GM12878 (cell line): Measurements from ENCODE around the gene RPS6KL1. TPM values are rescaled to one million over a fixed set of nuclear protein-coding genes. Genes with fewer than 3 reads are reported as not detected.

ENCODE experiments used
- ATAC-seq: fragments of 200-7000 bp; cut with Tn5 transposase; 3 replicates; pipeline ENCODE4 v1.9.1; 2020; ENCODE audit warnings: mild to moderate bottlenecking, moderate library complexity
- BruUV-seq: library from RNA; stranded (reverse); fragments of 400-500 nt; replicated peaks from 2 replicates; lab custom pipeline; 2021; lab: Mats Ljungman, UMichigan
- CTCF ChIA-PET: fragments of 300-600 bp; sonication (Branson Sonifier 250); formaldehyde crosslinking; extraction: SDS; loops from one replicate; lab custom pipeline; 2021; ENCODE audit warnings: inconsistent platforms; lab: Yijun Ruan, JAX
- POLR2A ChIA-PET: fragments of 350-600 bp; formaldehyde crosslinking; extraction: SDS; loops from one replicate; lab custom pipeline; 2021; ENCODE audit warnings: inconsistent platforms; lab: Charles Lee
- RAD21 ChIA-PET: fragments of 300-600 bp; sonication (Branson Sonifier 250); formaldehyde crosslinking; loops from one replicate; lab custom pipeline; 2023; ENCODE audit warnings: antibody characterized with exemption; ENCODE audit not compliant: unreplicated experiment; lab: Charles Lee
- SMC1A ChIA-PET: fragments of 300-600 bp; sonication (Branson Sonifier 250); formaldehyde crosslinking; loops from one replicate; lab custom pipeline; 2023; ENCODE audit not compliant: unreplicated experiment, uncharacterized antibody; lab: Charles Lee
- DNase-seq: peaks from one replicate; pipeline ENCODE4 v3.0.0-alpha.2; 2011; ENCODE audit warnings: low read depth, low spot score
- FAIRE-seq: peaks from 3 replicates; lab custom pipeline; 2011; peaks lifted over from hg19 to GRCh38; lab: Jason Lieb, UNC
- H2AFZ ChIP-seq: 2 replicates; pipeline ENCODE4 v1.6.0; 2011; ENCODE audit warnings: low read depth, low read length, control low read depth; ENCODE audit not compliant: control insufficient read depth
- H3K27ac ChIP-seq: 2 replicates; pipeline ENCODE4 v1.5.1; 2011; ENCODE audit warnings: control low read depth; ENCODE audit not compliant: control insufficient read depth, insufficient read depth
- H3K27me3 ChIP-seq, 2 experiments: replicated peaks in 1 of 2; 2 replicates each; pipeline versions ENCODE4 v1.6.0 to v1.6.1; 2011; ENCODE audit warnings: low read length in 1 of 2; ENCODE audit not compliant: control insufficient read depth in 2 of 2, insufficient read depth in 2 of 2
- H3K36me3 ChIP-seq, 2 experiments: 2 replicates each; pipeline ENCODE4 v1.5.1; 2011; ENCODE audit warnings: low read length in 1 of 2; ENCODE audit not compliant: control insufficient read depth in 2 of 2, insufficient read depth in 2 of 2
- H3K4me1 ChIP-seq: 2 replicates; pipeline ENCODE4 v1.6.1; 2011; ENCODE audit warnings: mild to moderate bottlenecking, low read length, moderate library complexity, mixed read lengths; ENCODE audit not compliant: control insufficient read depth, insufficient read depth
- H3K4me2 ChIP-seq: 2 replicates; pipeline ENCODE4 v1.6.0; 2011; ENCODE audit warnings: control low read depth; ENCODE audit not compliant: control insufficient read depth, insufficient read depth
- H3K4me3 ChIP-seq: fragments of 200-600 bp; sonication (generic); 2 replicates; pipeline ENCODE4 v1.5.1; 2016
- H3K79me2 ChIP-seq: 2 replicates; pipeline ENCODE4 v1.6.0; 2011; ENCODE audit warnings: low read length; ENCODE audit not compliant: control insufficient read depth, insufficient read depth
- H3K9ac ChIP-seq: 2 replicates; pipeline ENCODE4 v1.8.0; 2011; ENCODE audit warnings: low read length, control low read depth, mixed read lengths; ENCODE audit not compliant: control insufficient read depth, insufficient read depth
- H3K9me3 ChIP-seq: replicated peaks from 3 replicates; pipeline ENCODE4 v1.5.1; 2011; ENCODE audit warnings: mild to moderate bottlenecking, low read length; ENCODE audit not compliant: control insufficient read depth, insufficient read depth
- H4K20me1 ChIP-seq: 2 replicates; pipeline ENCODE4 v1.6.0; 2011; ENCODE audit not compliant: control insufficient read depth, insufficient read depth
- ATF7 ChIP-seq: fragments of 450-650 bp; IDR thresholded peaks from 2 replicates; pipeline ENCODE4 v1.6.1; 2016; ENCODE audit warnings: low read depth, mild to moderate bottlenecking
- BACH1 ChIP-seq: fragments of 450-650 bp; IDR thresholded peaks from 2 replicates; pipeline ENCODE4 v1.6.1; 2017; ENCODE audit warnings: mild to moderate bottlenecking, borderline replicate concordance
- E4F1 ChIP-seq: fragments of 450-650 bp; IDR thresholded peaks from 2 replicates; pipeline ENCODE4 v1.6.1; 2018; ENCODE audit warnings: borderline replicate concordance, mild to moderate bottlenecking; ENCODE audit not compliant: partially characterized antibody
- EGR1 ChIP-seq, 2 experiments: IDR thresholded peaks; 1 replicate in 1 of 2; 2 replicates in 1 of 2; pipeline ENCODE4 v1.6.1; 2011 to 2012; ENCODE audit warnings: low read depth in 2 of 2, low read length in 2 of 2, borderline replicate concordance in 1 of 2, mild to moderate bottlenecking in 1 of 2, moderate library complexity in 1 of 2
- EZH2 ChIP-seq: IDR thresholded peaks from 2 replicates; pipeline ENCODE4 v1.6.1; 2012; ENCODE audit warnings: low read depth, mild to moderate bottlenecking, control low read depth, inconsistent platforms, low read length, borderline replicate concordance; ENCODE audit not compliant: control insufficient read depth
- IKZF2 ChIP-seq, 2 experiments: fragments of 450-650 bp; IDR thresholded peaks; 2 replicates each; pipeline ENCODE4 v1.6.1; 2017; ENCODE audit warnings: mild to moderate bottlenecking in 2 of 2, moderate library complexity in 2 of 2
- MTA2 ChIP-seq: fragments of 450-650 bp; IDR thresholded peaks from 2 replicates; pipeline ENCODE4 v1.6.1; 2016; ENCODE audit warnings: low read depth, mild to moderate bottlenecking, moderate library complexity
- PAX5 ChIP-seq: IDR thresholded peaks from 2 replicates; pipeline ENCODE4 v1.6.1; 2011; ENCODE audit warnings: low read depth, low read length, borderline replicate concordance
- PAX8 ChIP-seq: fragments of 450-650 bp; IDR thresholded peaks from 2 replicates; pipeline ENCODE4 v1.6.1; 2017; ENCODE audit warnings: mild to moderate bottlenecking, moderate library complexity
- RAD21 ChIP-seq: IDR thresholded peaks from 2 replicates; pipeline ENCODE4 v1.6.1; 2011; ENCODE audit warnings: mild to moderate bottlenecking, low read depth, low read length, moderate library complexity; ENCODE audit not compliant: insufficient read depth
- SIX5 ChIP-seq: IDR thresholded peaks from 2 replicates; pipeline ENCODE4 v1.6.1; 2011; ENCODE audit warnings: mild to moderate bottlenecking, low read depth, low read length, moderate library complexity; ENCODE audit not compliant: severe bottlenecking
- SREBF2 ChIP-seq: IDR thresholded peaks from 2 replicates; pipeline ENCODE4 v1.6.1; 2012; ENCODE audit warnings: mild to moderate bottlenecking, low read length
- TCF3 ChIP-seq: IDR thresholded peaks from 2 replicates; pipeline ENCODE4 v1.6.1; 2012; ENCODE audit warnings: low read depth, mild to moderate bottlenecking, low read length, borderline replicate concordance; ENCODE audit not compliant: insufficient read depth
- ZZZ3 ChIP-seq: IDR thresholded peaks from 2 replicates; pipeline ENCODE4 v1.6.1; 2011; ENCODE audit warnings: low read depth; ENCODE audit not compliant: control insufficient read depth, insufficient read length
- WGBS: methylation state at CpG from one replicate; pipeline ENCODE4 v1.1.6; 2016; ENCODE audit warnings: low lambda C conversion rate; ENCODE audit not compliant: insufficient replicate concordance, insufficient coverage; ENCODE audit errors: missing lambda C conversion rate; 5-methylcytosine and 5-hydroxymethylcytosine counted together
- in situ Hi-C: fragments of 300-500 bp; cut with MboI; formaldehyde crosslinking; loops from 9 replicates; pipeline ENCODE4 v1.14.3; 2018; ENCODE audit warnings: mixed read lengths
- intact Hi-C: fragments of 100-400 bp; cut with micrococcal nuclease; formaldehyde crosslinking; loops from one replicate; pipeline ENCODE4 v1.14.2; 2022; ENCODE audit not compliant: unreplicated experiment
- polyA plus RNA-seq, 11 experiments: library from polyadenylated mRNA; depleted of rRNA in 4 of 11; unstranded in 6 of 11; stranded (reverse) in 5 of 11; fragments of >200 nt; fragmentation: Nextera tagmentation in 4 of 11; fragmentation: Illumina TruSeq in 1 of 11; extraction: Ambion mirVana in 4 of 11; extraction: Trizol in 1 of 11; gene quantifications; 1 replicate in 1 of 11; 2 replicates in 10 of 11; pipeline versions ENCODE4 v1.2.1 to v1.2.3, GENCODE V29; 2011 to 2016; ENCODE audit warnings: inconsistent platforms in 2 of 11, missing spikeins in 2 of 11, low read depth in 1 of 11
- total RNA-seq, 4 experiments: library from RNA; depleted of rRNA in 3 of 4; stranded (reverse); fragments of >200 nt in 3 of 4; fragmentation: Illumina TruSeq in 1 of 4; extraction: Trizol in 1 of 4; gene quantifications; 2 replicates each; pipeline versions ENCODE4 v1.2.1 to v1.2.3, GENCODE V29; 2013 to 2021

The RPS6KL1 gene
- total and polyA plus RNA-seq, 10 of the 15 experiments (the other 5 are each of a cell fraction or from before 2014, with no cell fraction given), result 0.04 to 4.2 (median 2.0) TPM

- TF ChIP-seq E4F1 (no peak), IKZF2 (IDR thresholded peaks at IDR 0.05) (no peak), MTA2 (no peak), RAD21 (no peak), SIX5 (no peak), ATF7 (no peak)
Measured at GRCh38 chr14:74875204-74875603, 47.9 kb downstream of the RPS6KL1 start (continued).

GRCh38 chr14:74871819-74872218 is 51.2 kb downstream of the RPS6KL1 start:
- in situ Hi-C loops, result no loop called here
- Histone ChIP-seq H3K27me3 (no peaks in the 10 kb centered on the region; a peak in 1 of 4 replicates), H3K36me3 (no peaks in the 10 kb centered on the region), H3K27ac (no peak overlapping the region), H3K4me3 (no peak overlapping the region), H3K79me2 (no peaks in the 10 kb centered on the region), H3K4me2 (no peak overlapping the region), H2AFZ (no peak overlapping the region), H3K9ac (no peak overlapping the region), H3K4me1 (peaks cover 10% of the 10 kb centered on the region), H3K9me3 (no peaks in the 10 kb centered on the region), H4K20me1 (no peaks in the 10 kb centered on the region)
- intact Hi-C loops, result no loop called here
- TF ChIP-seq ZZZ3 (no peak), PAX8 (no peak), EZH2 (no peak), BACH1 (no peak), TCF3 (no peak), SREBF2 (no peak), PAX5 (no peak), EGR1 (IDR thresholded peaks at IDR 0.05; ENCODE audit: borderline replicate concordance in 1 of 2, low read depth in 2 of 2, low read length in 2 of 2) (no peak)
- CTCF ChIA-PET, result interaction anchor here (1.0 to 20.7 kb wide), 7 partner anchors 13 to 216 kb away, joined by 3 to 289 read pairs (median 4); no protein-coding TSS in a partner anchor
- no peak for ATAC-seq
- FAIRE-seq, result no peak
- RAD21 ChIA-PET, result interaction anchor here (1.0 to 2.9 kb wide), 4 partner anchors 9 to 13 kb away, joined by 4 to 13 read pairs (median 4); no protein-coding TSS in a partner anchor
- DNase-seq, result no peak
- WGBS, result 84% methylated on average over 4 of the region's 4 CpGs
- no TSS peak for BruUV-seq
- POLR2A ChIA-PET, result interaction anchor here (0.7 to 1.1 kb wide), 3 partner anchors 8 to 28 kb away, joined by 3 read pairs; no protein-coding TSS in a partner anchor
- SMC1A ChIA-PET, result interaction anchor here (0.6 to 1.8 kb wide), 5 partner anchors 9 to 200 kb away, joined by 3 to 8 read pairs (median 5); no protein-coding TSS in a partner anchor
